Measurements from ENCODE around the gene CACNA1A.

The CACNA1A gene

GRCh38 chr19:13355356-13355755 lies 150.9 kb downstream of the CACNA1A start:
- Histone ChIP-seq H3F3A (ENCODE audit: insufficient read depth) (no peaks in the 10 kb centered on the region), H2AFZ (ENCODE audit: low read depth, low read length, severe bottlenecking) (no peak overlapping the region), H3K27me3 (ENCODE audit: low read length) (0 out of 2 replicates have a peak, but pooled peaks cover 3% of the 10 kb centered on the region), H4K20me1 (ENCODE audit: low read depth, low read length) (no peaks in the 10 kb centered on the region), H3K4me3 (ENCODE audit: insufficient read depth, low read length, poor library complexity, severe bottlenecking) (no peak overlapping the region), H3K4me2 (ENCODE audit: low read depth, low read length, poor library complexity, severe bottlenecking) (no peak overlapping the region), H3K9me3 (ENCODE audit: insufficient read depth, low read length) (peaks cover 6% of the 10 kb centered on the region; the same call in 1 of the 2 replicates), H3K9me2 (replicated peaks; ENCODE audit: insufficient read depth, low read length) (no peaks in the 10 kb centered on the region), H3K27ac (ENCODE audit: low read depth, low read length) (no peak overlapping the region), H3K79me2 (ENCODE audit: insufficient read depth, low read length) (no peaks in the 10 kb centered on the region), H3K36me3 (ENCODE audit: low read length) (no peaks in the 10 kb centered on the region), H3K9ac (ENCODE audit: low read length) (no peak overlapping the region)
- TF ChIP-seq CTCF (IDR thresholded peaks at IDR 0.05; ENCODE audit: insufficient read depth, low read length, poor library complexity, severe bottlenecking) = no peak
- TF ChIP-seq EZH2phosphoT487 (conservative IDR thresholded peaks at IDR 0.05; ENCODE audit: low read length) = no peak

- no peak overlapping the region for H3K4me2 ChIP-seq (ENCODE audit: low read depth, low read length, poor library complexity, severe bottlenecking)
- H3K27me3 ChIP-seq (ENCODE audit: low read length) = no peaks in the 10 kb centered on the region
- no peak overlapping the region for H3K27ac ChIP-seq (ENCODE audit: low read depth, low read length)
- no peaks in the 10 kb centered on the region for H3K79me2 ChIP-seq (ENCODE audit: insufficient read depth, low read length)
- no peaks in the 10 kb centered on the region for H4K20me1 ChIP-seq (ENCODE audit: low read depth, low read length)
- no peaks in the 10 kb centered on the region for H3K36me3 ChIP-seq (ENCODE audit: low read length)
- H3K9me2 ChIP-seq (replicated peaks; ENCODE audit: insufficient read depth, low read length) = no peaks in the 10 kb centered on the region
- no peak overlapping the region for H3K9ac ChIP-seq (ENCODE audit: low read length)
- H3F3A ChIP-seq (ENCODE audit: insufficient read depth) = no peaks in the 10 kb centered on the region
- H3K9me3 ChIP-seq (ENCODE audit: insufficient read depth, low read length) = peaks cover 19% of the 10 kb centered on the region; the same call in 1 of the 2 replicates
- no peak overlapping the region for H2AFZ ChIP-seq (ENCODE audit: low read depth, low read length, severe bottlenecking)
- no peak for TF ChIP-seq CTCF (IDR thresholded peaks at IDR 0.05; ENCODE audit: insufficient read depth, low read length, poor library complexity, severe bottlenecking)
- no peak for TF ChIP-seq EZH2phosphoT487 (conservative IDR thresholded peaks at IDR 0.05; ENCODE audit: low read length)
- no peak overlapping the region for H3K4me3 ChIP-seq (ENCODE audit: insufficient read depth, low read length, poor library complexity, severe bottlenecking)
These were observed 152.7 kb downstream of the CACNA1A start for GRCh38 chr19:13353625-13354024.

- Histone ChIP-seq H3K27ac (ENCODE audit: low read depth, low read length) (no peak overlapping the region), H3K9me3 (ENCODE audit: insufficient read depth, low read length) (peaks cover 19% of the 10 kb centered on the region; the same call in 1 of the 2 replicates), H4K20me1 (ENCODE audit: low read depth, low read length) (no peaks in the 10 kb centered on the region), H3K36me3 (ENCODE audit: low read length) (no peaks in the 10 kb centered on the region), H3K4me3 (ENCODE audit: insufficient read depth, low read length, poor library complexity, severe bottlenecking) (no peak overlapping the region), H3K27me3 (ENCODE audit: low read length) (no peaks in the 10 kb centered on the region), H3K9me2 (replicated peaks; ENCODE audit: insufficient read depth, low read length) (no peaks in the 10 kb centered on the region), H3K4me2 (ENCODE audit: low read depth, low read length, poor library complexity, severe bottlenecking) (no peak overlapping the region), H3K9ac (ENCODE audit: low read length) (no peak overlapping the region), H3F3A (ENCODE audit: insufficient read depth) (no peaks in the 10 kb centered on the region), H2AFZ (ENCODE audit: low read depth, low read length, severe bottlenecking) (no peak overlapping the region), H3K79me2 (ENCODE audit: insufficient read depth, low read length) (no peaks in the 10 kb centered on the region)
- TF ChIP-seq CTCF (IDR thresholded peaks at IDR 0.05; ENCODE audit: insufficient read depth, low read length, poor library complexity, severe bottlenecking) = no peak
These were observed 155.5 kb downstream of the CACNA1A start for GRCh38 chr19:13350759-13351158.

All from SU-DHL-6 (cell line).